HepG2 (cell line): ENCODE results near the gene NGEF.
"Not testable (repeated sequence)": the region's sequence is repeated elsewhere in the genome, so short reads cannot be mapped to it uniquely, and the experiment has no call there.

Experiments
- ATF1 ChIP-seq: IDR thresholded peaks from 2 replicates; pipeline ENCODE4 v1.6.1; 2016; ENCODE audit warnings: mild to moderate bottlenecking, control low read depth
- BHLHE40 ChIP-seq: IDR thresholded peaks from 2 replicates; pipeline ENCODE4 v1.6.1; 2011; ENCODE audit warnings: low read length, improper control_type of control experiment
- CTCF ChIP-seq: sonication (generic); formaldehyde crosslinking; IDR thresholded peaks from 2 replicates; pipeline ENCODE4 v1.5.0; 2020; ENCODE audit warnings: mild to moderate bottlenecking, missing genetic modification reagents, moderate library complexity
- FOXJ3 ChIP-seq: sonication (generic); formaldehyde crosslinking; IDR thresholded peaks from 2 replicates; pipeline ENCODE4 v1.4.0; 2020; ENCODE audit warnings: missing genetic modification reagents, mild to moderate bottlenecking, borderline replicate concordance
- NFIC ChIP-seq: IDR thresholded peaks from 2 replicates; pipeline ENCODE4 v1.6.1; 2012; ENCODE audit warnings: mild to moderate bottlenecking, low read length, inconsistent platforms
- THAP7 ChIP-seq: sonication (generic); formaldehyde crosslinking; IDR thresholded peaks from 2 replicates; pipeline ENCODE4 v1.8.1; 2023; ENCODE audit warnings: mild to moderate bottlenecking, missing genetic modification reagents
- ZNF766 ChIP-seq: sonication (generic); formaldehyde crosslinking; IDR thresholded peaks from 2 replicates; pipeline ENCODE4 v1.5.0; 2020; ENCODE audit warnings: missing genetic modification reagents, borderline replicate concordance

- not testable (repeated sequence) for TF ChIP-seq BHLHE40; FOXJ3 (CRISPR knock-in tag); ZNF766; ATF1 (CRISPR knock-in tag); CTCF (CRISPR knock-in tag); THAP7 (CRISPR knock-in tag); NFIC
Measured at GRCh38 chr2:232852081-232852480, 161.0 kb downstream of the NGEF start.
